BLaER1 (cell line): ENCODE data around the gene TOP1.
"Not testable (repeated sequence)": the region's sequence is repeated elsewhere in the genome, so short reads cannot be mapped to it uniquely, and the experiment has no call there.

Experiments used
- H3K27ac ChIP-seq: shearing (Covaris generic); formaldehyde crosslinking; 2 replicates; pipeline ENCODE4 v1.8.1; 2022
- H3K27me3 ChIP-seq: shearing (Covaris generic); formaldehyde crosslinking; 2 replicates; pipeline ENCODE4 v1.8.1; 2022
- H3K36me3 ChIP-seq: shearing (Covaris generic); formaldehyde crosslinking; 2 replicates; pipeline ENCODE4 v1.8.1; 2022
- H3K4me1 ChIP-seq: shearing (Covaris generic); formaldehyde crosslinking; 2 replicates; pipeline ENCODE4 v1.8.1; 2022
- H3K4me2 ChIP-seq: shearing (Covaris generic); formaldehyde crosslinking; 2 replicates; pipeline ENCODE4 v1.8.1; 2022
- H3K4me3 ChIP-seq: shearing (Covaris generic); formaldehyde crosslinking; 2 replicates; pipeline ENCODE4 v1.8.1; 2022
- H3K9ac ChIP-seq: shearing (Covaris generic); formaldehyde crosslinking; 2 replicates; pipeline ENCODE4 v1.8.1; 2022
- H3K9me3 ChIP-seq: shearing (Covaris generic); formaldehyde crosslinking; 2 replicates; pipeline ENCODE4 v1.8.1; 2022
- H4K20me1 ChIP-seq: shearing (Covaris generic); formaldehyde crosslinking; 2 replicates; pipeline ENCODE4 v1.8.1; 2022
- Cebpa-rat ChIP-seq: shearing (Covaris generic); IDR thresholded peaks from 2 replicates; pipeline ENCODE4 v1.8.1; 2022

TOP1 gene

DNA sequence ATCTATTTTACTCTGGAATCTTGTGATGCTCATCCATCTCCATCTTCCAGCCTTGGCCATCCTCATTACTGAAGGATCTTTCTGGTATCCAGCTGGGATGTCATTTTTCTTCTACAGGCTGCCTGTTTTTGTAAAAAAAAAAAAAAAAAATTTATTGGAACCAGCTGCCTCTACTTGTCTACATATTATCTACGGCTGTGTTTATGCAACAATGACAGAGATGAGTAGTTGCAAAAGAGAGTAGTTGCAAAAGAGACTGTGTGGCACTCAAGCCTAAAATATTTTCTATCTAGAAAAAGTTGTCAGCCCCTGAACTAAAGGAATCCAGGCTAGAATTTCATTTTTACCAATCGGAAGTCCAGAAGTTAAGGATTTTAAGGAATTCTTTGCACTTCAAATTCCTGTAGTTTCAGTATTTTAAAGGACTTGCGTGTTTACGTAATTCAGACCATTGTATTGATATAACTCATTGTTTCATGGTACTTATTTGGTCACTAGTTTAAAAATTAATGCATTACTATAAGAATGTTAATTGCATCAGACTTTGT is 70.2 kb downstream of the TOP1 start:
- Histone ChIP-seq H3K36me3 (peaks cover 92% of the 10 kb centered on the region), H3K9ac (no peak overlapping the region), H3K4me3 (no peak overlapping the region), H3K4me2 (no peak overlapping the region), H3K27me3 (no peaks in the 10 kb centered on the region), H3K9me3 (no peaks in the 10 kb centered on the region), H3K4me1 (no peaks in the 10 kb centered on the region), H3K27ac (no peak overlapping the region), H4K20me1 (peaks cover 28% of the 10 kb centered on the region)
- no peak for TF ChIP-seq Cebpa-rat

DNA sequence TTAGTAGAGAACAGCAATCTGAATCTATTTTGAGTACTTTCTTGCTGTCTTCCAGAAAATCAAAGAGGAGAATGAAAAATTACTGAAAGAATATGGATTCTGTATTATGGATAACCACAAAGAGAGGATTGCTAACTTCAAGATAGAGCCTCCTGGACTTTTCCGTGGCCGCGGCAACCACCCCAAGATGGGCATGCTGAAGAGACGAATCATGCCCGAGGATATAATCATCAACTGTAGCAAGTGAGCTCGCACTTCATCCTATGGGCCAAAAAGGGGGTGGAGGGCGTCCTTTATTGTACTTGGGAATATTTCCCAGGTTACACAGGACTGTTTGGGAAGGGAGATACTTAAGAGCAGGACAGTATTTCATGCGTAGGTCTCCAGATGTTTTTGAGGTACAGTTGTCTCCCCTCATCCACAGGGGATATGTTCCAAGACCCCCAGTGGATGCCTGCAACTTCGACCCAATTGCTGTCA is 71.4 kb downstream of the TOP1 start:
- no peaks in the 10 kb centered on the region for H3K9me3 ChIP-seq
- no peaks in the 10 kb centered on the region for H3K27me3 ChIP-seq
- TF ChIP-seq Cebpa-rat = no peak
- H3K27ac ChIP-seq = no peak overlapping the region
- peaks cover 90% of the 10 kb centered on the region for H3K36me3 ChIP-seq
- no peak overlapping the region for H3K4me2 ChIP-seq
- H3K4me1 ChIP-seq = no peaks in the 10 kb centered on the region
- no peak overlapping the region for H3K4me3 ChIP-seq
- H4K20me1 ChIP-seq = peaks cover 15% of the 10 kb centered on the region
- H3K9ac ChIP-seq = no peak overlapping the region

- Histone ChIP-seq H3K9ac (no peak overlapping the region), H3K36me3 (peaks cover 85% of the 10 kb centered on the region), H3K4me3 (no peak overlapping the region), H3K4me1 (no peaks in the 10 kb centered on the region), H3K27me3 (no peaks in the 10 kb centered on the region), H3K9me3 (no peaks in the 10 kb centered on the region), H4K20me1 (0 out of 2 replicates have a peak, but pooled peaks cover 2% of the 10 kb centered on the region), H3K4me2 (no peak overlapping the region), H3K27ac (no peak overlapping the region)
- no peak for TF ChIP-seq Cebpa-rat
Measured at GRCh38 chr20:41101660-41102059, 73.0 kb downstream of the TOP1 start.

GRCh38 chr20:41108531-41108930 is 79.9 kb downstream of the TOP1 start:
- no peak for TF ChIP-seq Cebpa-rat
- peaks cover 81% of the 10 kb centered on the region for H3K36me3 ChIP-seq

GRCh38 chr20:41110012-41110411 is 81.4 kb downstream of the TOP1 start:
- TF ChIP-seq Cebpa-rat = no peak
- no peaks in the 10 kb centered on the region for H3K27me3 ChIP-seq
- H3K4me1 ChIP-seq = peaks cover 8% of the 10 kb centered on the region
- no peak overlapping the region for H3K27ac ChIP-seq
- H3K9ac ChIP-seq = no peak overlapping the region
- H3K4me3 ChIP-seq = no peak overlapping the region
- peaks cover 83% of the 10 kb centered on the region for H3K36me3 ChIP-seq
- H4K20me1 ChIP-seq = peaks cover 30% of the 10 kb centered on the region
- no peaks in the 10 kb centered on the region for H3K9me3 ChIP-seq
- H3K4me2 ChIP-seq = no peak overlapping the region

More at GRCh38 chr20:41108531-41108930, 79.9 kb downstream of the TOP1 start:
- peaks cover 8% of the 10 kb centered on the region for H3K4me1 ChIP-seq
- no peaks in the 10 kb centered on the region for H3K27me3 ChIP-seq
- H3K4me2 ChIP-seq = no peak overlapping the region
- no peaks in the 10 kb centered on the region for H3K9me3 ChIP-seq
- no peak overlapping the region for H3K9ac ChIP-seq
- no peak overlapping the region for H3K4me3 ChIP-seq
- H4K20me1 ChIP-seq = peaks cover 21% of the 10 kb centered on the region
- H3K27ac ChIP-seq = no peak overlapping the region

DNA sequence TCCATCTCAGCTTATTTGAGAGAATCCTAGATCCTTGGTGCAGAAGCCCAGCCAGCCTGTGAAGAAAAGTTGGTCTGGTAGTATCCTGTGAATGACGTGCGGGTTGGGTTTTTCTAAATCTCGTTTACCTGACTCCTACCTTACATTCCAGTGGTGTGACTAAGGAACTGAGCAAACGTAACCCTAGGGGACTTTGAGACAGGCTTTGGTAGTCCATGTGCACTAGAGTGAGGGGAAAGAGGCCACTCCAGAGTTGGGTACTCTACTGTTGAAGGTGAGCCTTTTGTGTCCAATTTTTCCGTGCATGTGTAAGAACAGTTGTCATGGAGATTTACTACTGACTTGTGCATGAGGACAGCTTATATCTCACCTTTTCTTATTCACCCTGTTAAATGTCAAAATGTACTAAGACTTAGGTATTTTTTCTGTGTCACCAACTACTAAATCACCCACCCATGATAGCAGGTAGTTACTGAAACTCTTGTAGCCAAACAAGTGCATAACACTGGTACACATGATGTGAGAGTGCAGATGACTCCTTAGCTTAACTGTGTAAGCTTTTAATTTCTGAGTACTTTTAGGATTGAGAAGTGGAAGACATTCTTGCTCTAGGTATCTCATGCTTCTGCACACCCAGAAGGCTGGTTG is 82.4 kb downstream of the TOP1 start:
- Histone ChIP-seq H3K4me3 (no peak overlapping the region), H3K27me3 (no peaks in the 10 kb centered on the region), H3K27ac (no peak overlapping the region), H3K4me2 (no peak overlapping the region), H3K9ac (no peak overlapping the region), H3K36me3 (peaks cover 88% of the 10 kb centered on the region), H3K9me3 (no peaks in the 10 kb centered on the region), H4K20me1 (peaks cover 39% of the 10 kb centered on the region), H3K4me1 (peaks cover 8% of the 10 kb centered on the region)
- TF ChIP-seq Cebpa-rat = no peak

GRCh38 chr20:41111578-41111951 is 82.9 kb downstream of the TOP1 start:
- Histone ChIP-seq H4K20me1 (peaks cover 39% of the 10 kb centered on the region), H3K4me2 (no peak overlapping the region), H3K9ac (no peak overlapping the region), H3K4me1 (peaks cover 8% of the 10 kb centered on the region), H3K36me3 (peaks cover 92% of the 10 kb centered on the region), H3K9me3 (no peaks in the 10 kb centered on the region), H3K4me3 (no peak overlapping the region), H3K27me3 (no peaks in the 10 kb centered on the region), H3K27ac (no peak overlapping the region)
- no peak for TF ChIP-seq Cebpa-rat

- Histone ChIP-seq H4K20me1 (peaks cover 30% of the 10 kb centered on the region), H3K4me1 (no peaks in the 10 kb centered on the region), H3K9ac (no peak overlapping the region), H3K4me3 (no peak overlapping the region), H3K27ac (no peak overlapping the region), H3K4me2 (no peak overlapping the region), H3K27me3 (no peaks in the 10 kb centered on the region), H3K36me3 (peaks cover 99% of the 10 kb centered on the region), H3K9me3 (no peaks in the 10 kb centered on the region)
- no peak for TF ChIP-seq Cebpa-rat
Measured at GRCh38 chr20:41116282-41116956, 87.8 kb downstream of the TOP1 start.

DNA sequence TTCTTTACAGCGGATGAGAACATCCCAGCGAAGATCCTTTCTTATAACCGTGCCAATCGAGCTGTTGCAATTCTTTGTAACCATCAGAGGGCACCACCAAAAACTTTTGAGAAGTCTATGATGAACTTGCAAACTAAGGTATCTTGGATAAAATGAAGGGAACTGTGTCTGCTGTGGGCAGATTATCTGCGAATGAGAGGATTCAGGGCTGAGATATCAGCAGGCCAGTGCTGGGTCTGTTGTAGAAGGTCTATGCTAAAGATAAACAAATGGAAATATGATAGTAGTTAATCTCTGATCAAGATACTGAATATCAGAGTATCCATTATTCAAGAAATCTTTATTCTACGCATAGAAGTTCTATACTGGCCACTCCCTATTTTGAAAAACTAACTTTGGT is 89.5 kb downstream of the TOP1 start:
- H4K20me1 ChIP-seq = peaks cover 18% of the 10 kb centered on the region
- H3K4me2 ChIP-seq, H3K27me3 ChIP-seq, H3K27ac ChIP-seq, H3K4me1 ChIP-seq, H3K9ac ChIP-seq, H3K9me3 ChIP-seq, H3K4me3 ChIP-seq: not testable (repeated sequence)
- peaks cover 100% of the 10 kb centered on the region for H3K36me3 ChIP-seq

DNA sequence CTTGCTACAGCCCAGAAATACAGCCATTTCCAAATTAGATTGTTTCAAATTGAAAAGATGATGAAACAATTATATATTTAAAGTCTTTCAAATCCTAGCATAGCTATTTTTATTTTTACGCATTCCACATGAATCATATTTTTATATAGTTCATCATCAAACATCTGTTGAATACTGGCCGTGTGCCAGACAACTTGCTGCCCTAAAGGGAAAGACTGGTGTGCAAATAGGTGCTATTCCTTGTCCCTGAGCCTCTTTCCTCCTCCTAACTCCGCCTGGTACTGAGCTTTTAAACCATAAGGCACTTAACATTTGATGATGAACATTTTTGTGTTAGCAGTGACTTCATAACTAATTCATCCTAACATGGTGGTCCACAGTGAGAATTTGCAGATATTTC is 90.0 kb downstream of the TOP1 start:
- TF ChIP-seq Cebpa-rat = no peak
- no peak overlapping the region for H3K9ac ChIP-seq
- no peak overlapping the region for H3K4me3 ChIP-seq
- H3K27me3 ChIP-seq = no peaks in the 10 kb centered on the region
- peaks cover 100% of the 10 kb centered on the region for H3K36me3 ChIP-seq
- H4K20me1 ChIP-seq = peaks cover 18% of the 10 kb centered on the region
- H3K9me3 ChIP-seq = no peaks in the 10 kb centered on the region
- no peaks in the 10 kb centered on the region for H3K4me1 ChIP-seq
- H3K4me2 ChIP-seq = no peak overlapping the region
- H3K27ac ChIP-seq = no peak overlapping the region
